HUES6 (cell line): ENCODE results near the gene KCNMB1.
"Not testable (repeated sequence)": the region's sequence is repeated elsewhere in the genome, so short reads cannot be mapped to it uniquely, and the experiment has no call there.

Experiments
- H3K27ac ChIP-seq: 2 replicates; pipeline ENCODE4 v1.7.0; 2013; ENCODE audit warnings: low read depth, mild to moderate bottlenecking, low read length, inconsistent platforms
- H3K27me3 ChIP-seq: 2 replicates; pipeline ENCODE4 v1.6.1; 2013; ENCODE audit warnings: low read length; ENCODE audit not compliant: control insufficient read depth, insufficient read depth
- H3K36me3 ChIP-seq: 2 replicates; pipeline ENCODE4 v1.6.1; 2013; ENCODE audit warnings: low read length; ENCODE audit not compliant: control insufficient read depth, insufficient read depth
- H3K4me1 ChIP-seq: 2 replicates; pipeline ENCODE4 v1.6.1; 2013; ENCODE audit warnings: low read length; ENCODE audit not compliant: control insufficient read depth, insufficient read depth
- H3K4me3 ChIP-seq: 2 replicates; pipeline ENCODE4 v1.5.1; 2013; ENCODE audit warnings: low read depth, low read length
- H3K9ac ChIP-seq: one replicate; pipeline ENCODE4 v1.6.1; 2013; ENCODE audit warnings: mild to moderate bottlenecking, low read length
- H3K9me3 ChIP-seq: 2 replicates; pipeline ENCODE4 v1.6.1; 2013; ENCODE audit warnings: low read depth, low read length; ENCODE audit not compliant: control insufficient read depth, insufficient read depth

Gene KCNMB1

DNA sequence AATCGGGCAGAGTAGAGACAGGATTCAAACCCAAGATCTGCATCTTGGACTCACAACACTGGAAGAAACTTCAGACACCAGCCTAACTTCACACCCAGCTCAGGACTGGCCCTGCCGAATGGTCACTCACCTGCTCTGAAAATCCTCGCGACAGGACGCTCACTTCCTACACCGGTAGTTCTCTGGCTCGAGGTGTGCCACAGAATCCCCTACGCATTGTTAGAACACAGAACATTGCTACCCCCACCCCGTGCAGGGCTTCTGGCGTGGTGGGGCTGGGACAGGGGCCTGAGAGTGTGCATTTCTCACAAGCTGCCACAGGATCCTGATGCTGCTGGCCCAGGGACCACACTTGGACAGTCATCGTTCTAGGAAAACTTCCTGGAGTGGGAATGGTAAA is 12.1 kb downstream of the KCNMB1 start:
- no peak overlapping the region for H3K9ac ChIP-seq
- no peak overlapping the region for H3K4me3 ChIP-seq
- no peak overlapping the region for H3K27ac ChIP-seq
- H3K4me1 ChIP-seq = no peaks in the 10 kb centered on the region
- no peaks in the 10 kb centered on the region; the same call in 1 of the 2 replicates for H3K27me3 ChIP-seq
- H3K9me3 ChIP-seq = 0 out of 2 replicates have a peak, but pooled peaks cover 5% of the 10 kb centered on the region
- H3K36me3 ChIP-seq = no peaks in the 10 kb centered on the region

GRCh38 chr5:170376526-170376925 is 12.6 kb downstream of the KCNMB1 start:
- not testable (repeated sequence) for H3K27me3 ChIP-seq, H3K9me3 ChIP-seq, H3K36me3 ChIP-seq, H3K4me1 ChIP-seq, H3K4me3 ChIP-seq, H3K27ac ChIP-seq, H3K9ac ChIP-seq

DNA sequence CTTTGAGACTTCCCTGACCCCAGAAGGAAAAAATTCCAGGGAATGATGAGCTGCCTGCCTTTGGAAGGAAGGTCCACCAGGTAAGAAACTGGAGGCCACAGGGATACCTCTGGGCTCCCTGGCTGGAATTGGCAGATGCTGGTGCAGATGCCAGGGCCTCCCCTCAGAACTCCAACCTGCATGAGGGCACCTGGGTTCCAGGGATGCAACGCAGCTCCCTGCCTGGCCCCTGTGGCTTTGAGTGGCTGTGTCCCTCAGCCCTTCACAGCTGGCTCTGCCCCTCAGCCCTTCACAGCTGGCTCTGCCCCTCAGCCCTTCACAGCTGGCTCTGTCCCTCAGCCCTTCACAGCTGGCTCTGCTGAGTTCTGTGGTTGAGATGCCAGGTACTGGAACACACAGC is 13.9 kb downstream of the KCNMB1 start:
- Histone ChIP-seq H3K4me3 (no peak overlapping the region), H3K9ac (no peak overlapping the region), H3K27me3 (no peaks in the 10 kb centered on the region; the same call in 1 of the 2 replicates), H3K27ac (no peak overlapping the region), H3K4me1 (no peaks in the 10 kb centered on the region), H3K36me3 (no peaks in the 10 kb centered on the region), H3K9me3 (0 out of 2 replicates have a peak, but pooled peaks cover 5% of the 10 kb centered on the region)

DNA sequence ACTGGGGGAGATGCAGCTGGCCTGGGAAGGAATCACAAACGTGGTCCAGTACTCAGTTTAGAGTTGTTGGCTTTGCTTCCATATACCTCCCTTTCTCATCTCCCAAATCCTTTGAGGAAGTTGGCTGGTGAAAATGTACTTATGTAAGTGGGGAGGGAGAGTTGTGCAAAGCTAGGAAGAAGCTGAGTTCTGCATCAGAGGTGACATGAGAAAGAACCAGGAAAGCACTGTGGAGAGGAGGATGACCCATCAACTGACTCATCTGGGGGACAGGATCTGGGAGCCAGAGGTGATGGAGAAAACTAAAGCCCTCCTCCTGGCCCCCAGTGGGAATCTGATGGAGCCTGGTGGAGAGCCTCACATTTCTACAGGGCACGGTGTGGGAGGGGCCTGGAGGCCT is 16.2 kb downstream of the KCNMB1 start:
- no peaks in the 10 kb centered on the region for H3K4me1 ChIP-seq
- H3K4me3 ChIP-seq = no peak overlapping the region
- H3K9ac ChIP-seq = no peak overlapping the region
- H3K9me3 ChIP-seq = 0 out of 2 replicates have a peak, but pooled peaks cover 5% of the 10 kb centered on the region
- no peaks in the 10 kb centered on the region; the same call in 1 of the 2 replicates for H3K27me3 ChIP-seq
- H3K36me3 ChIP-seq = no peaks in the 10 kb centered on the region
- no peak overlapping the region for H3K27ac ChIP-seq

GRCh38 chr5:170368586-170368985 is 20.6 kb downstream of the KCNMB1 start:
- Histone ChIP-seq H3K4me3 (no peak overlapping the region), H3K27me3 (no peaks in the 10 kb centered on the region; the same call in 1 of the 2 replicates), H3K4me1 (no peaks in the 10 kb centered on the region), H3K36me3 (no peaks in the 10 kb centered on the region), H3K9me3 (no peaks in the 10 kb centered on the region), H3K9ac (no peak overlapping the region), H3K27ac (no peak overlapping the region)

DNA sequence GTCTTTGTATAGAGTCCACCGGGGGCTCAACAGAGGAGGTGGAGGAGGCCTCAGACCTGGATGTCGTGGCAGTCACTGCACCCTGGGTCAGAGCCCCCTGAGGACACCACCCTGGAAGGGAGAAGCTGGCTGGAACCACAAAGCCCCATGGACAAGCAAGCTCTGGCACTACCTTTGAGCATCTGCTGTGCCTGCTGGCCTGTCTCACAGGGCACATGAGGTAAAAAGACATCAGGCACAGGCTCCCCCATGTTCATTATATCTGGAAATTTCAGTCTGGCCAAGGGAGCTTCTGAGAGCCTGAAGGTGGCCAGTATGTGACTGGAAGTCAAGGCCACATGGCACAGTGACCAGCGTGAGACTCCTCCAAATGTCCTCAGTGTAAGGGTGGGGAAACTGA is 22.9 kb downstream of the KCNMB1 start:
- Histone ChIP-seq H3K9ac (no peak overlapping the region), H3K27me3 (no peaks in the 10 kb centered on the region), H3K4me3 (no peak overlapping the region), H3K4me1 (peaks cover 3% of the 10 kb centered on the region; the same call in 1 of the 2 replicates), H3K36me3 (no peaks in the 10 kb centered on the region), H3K27ac (no peak overlapping the region), H3K9me3 (no peaks in the 10 kb centered on the region)

DNA sequence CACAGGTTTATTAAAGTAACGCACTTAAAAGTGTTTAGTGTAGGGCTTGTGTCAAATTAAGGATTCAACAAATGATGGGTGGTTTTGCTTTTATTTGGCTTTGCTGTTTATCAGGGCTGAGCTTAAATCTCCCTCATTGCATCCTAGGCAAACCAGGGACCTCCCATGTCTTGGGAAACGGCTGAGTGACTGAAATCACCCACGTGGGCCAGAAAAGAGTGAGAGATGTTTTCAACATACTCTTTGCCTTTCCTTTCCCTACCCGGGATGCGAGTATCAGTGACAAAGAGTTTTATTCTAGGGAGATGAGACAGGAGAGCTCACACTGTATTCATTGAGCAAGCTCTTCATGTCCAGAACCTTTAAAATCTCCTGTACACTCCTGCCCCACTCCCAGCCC is 23.3 kb downstream of the KCNMB1 start:
- no peak overlapping the region for H3K9ac ChIP-seq
- no peak overlapping the region for H3K27ac ChIP-seq
- no peaks in the 10 kb centered on the region for H3K36me3 ChIP-seq
- no peaks in the 10 kb centered on the region for H3K9me3 ChIP-seq
- H3K4me1 ChIP-seq = peaks cover 3% of the 10 kb centered on the region; the same call in 1 of the 2 replicates
- H3K27me3 ChIP-seq = no peaks in the 10 kb centered on the region
- no peak overlapping the region for H3K4me3 ChIP-seq

DNA sequence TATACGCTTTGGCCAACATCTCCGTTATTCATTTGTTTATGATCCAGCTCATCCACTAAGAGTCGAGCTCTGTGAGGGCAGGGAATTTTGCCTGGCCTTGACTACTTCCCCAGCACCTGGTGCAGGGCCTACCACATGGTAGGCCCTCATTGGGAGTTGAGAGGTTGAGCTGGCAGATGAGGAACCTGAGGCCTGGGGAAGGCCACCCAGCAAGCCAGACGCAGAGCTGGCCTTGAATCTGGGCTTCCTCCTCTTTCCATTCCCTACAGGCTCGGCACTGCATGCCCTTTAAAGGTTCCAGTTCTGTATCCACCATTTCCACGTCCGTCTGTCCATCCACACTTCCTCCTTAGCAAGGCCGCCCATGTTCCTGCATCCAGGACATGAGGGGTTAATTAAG is 24.2 kb downstream of the KCNMB1 start:
- no peaks in the 10 kb centered on the region for H3K36me3 ChIP-seq
- no peaks in the 10 kb centered on the region for H3K27me3 ChIP-seq
- H3K9me3 ChIP-seq = no peaks in the 10 kb centered on the region
- no peak overlapping the region for H3K9ac ChIP-seq
- peaks cover 3% of the 10 kb centered on the region; the same call in 1 of the 2 replicates for H3K4me1 ChIP-seq
- H3K27ac ChIP-seq = no peak overlapping the region
- no peak overlapping the region for H3K4me3 ChIP-seq

DNA sequence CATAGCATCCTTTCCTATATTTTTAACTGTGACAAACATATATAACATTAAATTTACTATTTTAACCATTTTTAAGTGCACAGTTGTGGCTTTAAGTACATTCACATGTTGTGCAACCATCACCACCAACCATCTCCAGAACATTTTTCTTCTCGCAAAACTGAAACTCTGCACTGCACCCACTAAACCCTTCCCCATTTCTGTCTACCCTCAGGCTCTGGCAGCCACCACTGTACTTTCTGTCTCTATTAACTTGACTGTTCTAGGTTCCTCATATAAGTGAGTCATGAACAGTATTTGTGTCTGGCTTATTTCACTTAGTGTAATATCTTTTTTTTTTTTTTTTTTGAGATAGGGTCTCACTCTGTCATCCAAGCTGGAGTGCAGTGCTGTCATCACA is 25.5 kb downstream of the KCNMB1 start:
- no peaks in the 10 kb centered on the region for H3K36me3 ChIP-seq
- H3K9ac ChIP-seq = no peak overlapping the region
- H3K4me3 ChIP-seq = no peak overlapping the region
- peaks cover 3% of the 10 kb centered on the region; the same call in 1 of the 2 replicates for H3K4me1 ChIP-seq
- no peaks in the 10 kb centered on the region for H3K9me3 ChIP-seq
- H3K27me3 ChIP-seq = no peaks in the 10 kb centered on the region
- no peak overlapping the region for H3K27ac ChIP-seq

- Histone ChIP-seq H3K27ac (no peak overlapping the region), H3K4me1 (peaks cover 8% of the 10 kb centered on the region; the same call in 1 of the 2 replicates), H3K27me3 (no peaks in the 10 kb centered on the region), H3K4me3 (no peak overlapping the region), H3K36me3 (no peaks in the 10 kb centered on the region), H3K9ac (no peak overlapping the region), H3K9me3 (no peaks in the 10 kb centered on the region)
Measured at GRCh38 chr5:170362656-170363055, 26.5 kb downstream of the KCNMB1 start.

DNA sequence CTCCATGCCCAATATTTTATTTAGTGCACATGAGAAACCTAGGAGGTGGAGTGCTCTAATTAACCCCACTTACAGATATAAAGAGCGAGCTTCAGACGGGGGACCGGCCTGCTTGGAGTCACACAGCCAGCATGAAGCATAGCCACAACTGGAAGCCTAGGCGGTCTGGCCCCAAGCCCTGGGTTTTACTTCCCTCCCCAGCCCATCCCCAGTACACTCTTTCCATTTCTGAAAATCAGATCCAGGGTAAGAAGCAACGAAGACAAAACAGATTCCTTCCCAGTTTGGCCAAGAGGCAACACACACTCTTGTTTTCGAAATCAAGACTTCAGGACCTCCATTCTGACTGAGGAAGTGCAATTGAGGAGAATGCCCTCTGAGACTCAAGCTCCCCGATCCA is 27.1 kb downstream of the KCNMB1 start:
- Histone ChIP-seq H3K9me3 (no peaks in the 10 kb centered on the region), H3K4me3 (no peak overlapping the region), H3K9ac (no peak overlapping the region), H3K4me1 (peaks cover 9% of the 10 kb centered on the region; the same call in 1 of the 2 replicates), H3K27ac (no peak overlapping the region), H3K27me3 (no peaks in the 10 kb centered on the region), H3K36me3 (no peaks in the 10 kb centered on the region)

DNA sequence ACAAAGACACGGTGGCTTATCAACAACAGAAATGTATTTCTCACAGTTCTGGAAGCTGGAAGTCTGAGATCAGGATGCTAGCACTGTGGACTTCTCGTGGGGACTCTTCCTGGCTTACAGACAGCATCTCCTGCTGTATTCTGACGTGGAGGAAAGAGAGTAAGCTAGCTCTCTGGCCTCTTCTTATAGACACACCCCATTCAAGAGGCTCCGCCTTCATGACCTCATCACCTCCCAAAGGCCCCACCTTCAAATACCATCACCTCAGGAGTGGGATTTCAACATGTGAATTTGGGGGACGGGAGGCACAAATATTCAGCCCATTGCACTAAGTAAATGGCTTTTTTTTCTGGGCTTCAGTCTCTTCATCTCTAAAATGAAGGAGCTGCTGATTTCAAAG is 27.6 kb downstream of the KCNMB1 start:
- Histone ChIP-seq H3K27ac (no peak overlapping the region), H3K9ac (no peak overlapping the region), H3K36me3 (no peaks in the 10 kb centered on the region), H3K4me1 (peaks cover 9% of the 10 kb centered on the region; the same call in 1 of the 2 replicates), H3K4me3 (no peak overlapping the region), H3K27me3 (no peaks in the 10 kb centered on the region), H3K9me3 (no peaks in the 10 kb centered on the region)
